Stimulated activated naive CD8-positive, alpha-beta T cell treated with anti-CD3 and anti-CD28 coated beads, Interleukin-15, amount 100 ng/mL, for 72 hours (primary cell): Measurements from ENCODE around the gene KCNN2.

Source experiments
- ATAC-seq: fragments of 150-1000 bp; cut with Tn5 transposase; 2 replicates; pipeline ENCODE4 v1.10.0; 2021; ENCODE audit warnings: mild to moderate bottlenecking, moderate library complexity
- DNase-seq, 2 donors: peaks; one replicate each; pipeline ENCODE4 v3.0.0; 2021 to 2022
- H3K27ac Mint-ChIP-seq, 2 donors: one replicate each; pipeline ENCODE4 v1.8.0; 2022; ENCODE audit warnings: mild to moderate bottlenecking in 2 of 2, mixed read lengths in 2 of 2, moderate library complexity in 2 of 2
- H3K27me3 Mint-ChIP-seq: one replicate; pipeline ENCODE4 v1.8.0; 2022; ENCODE audit warnings: mixed read lengths
- H3K4me1 Mint-ChIP-seq: one replicate; pipeline ENCODE4 v1.8.0; 2022; ENCODE audit warnings: mild to moderate bottlenecking, mixed read lengths
- H3K4me3 Mint-ChIP-seq, 2 donors: one replicate each; pipeline ENCODE4 v1.8.0; 2022; ENCODE audit warnings: mild to moderate bottlenecking in 2 of 2, mixed read lengths in 2 of 2, moderate library complexity in 1 of 2
- H3K9me3 Mint-ChIP-seq, 2 donors: one replicate each; pipeline ENCODE4 v1.8.0; 2022; ENCODE audit warnings: mixed read lengths in 2 of 2

The KCNN2 gene

GRCh38 chr5:114434396-114435219 lies 72.7 kb downstream of the KCNN2 start:
- Mint-ChIP-seq H3K9me3 (no peaks in the 10 kb centered on the region), H3K4me1 (no peaks in the 10 kb centered on the region), H3K4me3 (no peak overlapping the region), H3K27me3 (peaks cover 8% of the 10 kb centered on the region), H3K27ac (no peak overlapping the region)
- no peak for ATAC-seq
- DNase-seq = no peak

GRCh38 chr5:114435220-114435481 lies 73.3 kb downstream of the KCNN2 start:
- Mint-ChIP-seq H3K27ac (no peak overlapping the region), H3K4me1 (no peaks in the 10 kb centered on the region), H3K27me3 (peaks cover 11% of the 10 kb centered on the region), H3K4me3 (no peak overlapping the region), H3K9me3 (no peaks in the 10 kb centered on the region)
- no peak for ATAC-seq
- DNase-seq = no peak

DNA sequence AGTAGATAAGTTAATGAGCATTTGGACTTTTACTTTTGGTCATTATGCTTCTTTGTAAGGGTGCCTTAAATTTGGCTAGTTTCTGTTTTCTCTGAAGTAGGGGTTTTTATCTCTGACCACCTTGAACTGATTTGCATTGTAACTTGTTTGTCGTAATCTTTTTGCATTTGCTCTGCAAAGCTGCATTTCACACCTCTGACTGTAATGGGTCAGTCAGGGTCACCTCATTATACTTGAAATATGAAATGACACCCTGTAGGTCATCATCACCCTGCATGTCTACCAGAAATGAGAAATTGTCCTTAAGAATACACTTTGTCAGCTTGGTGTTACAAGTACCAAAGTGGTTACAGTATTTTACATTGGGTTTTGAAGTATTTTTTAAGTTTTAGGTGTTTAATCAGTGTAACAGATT lies 74.0 kb downstream of the KCNN2 start:
- H3K27me3 Mint-ChIP-seq = peaks cover 14% of the 10 kb centered on the region
- no peak overlapping the region for H3K4me3 Mint-ChIP-seq
- no peak overlapping the region for H3K27ac Mint-ChIP-seq
- no peak for ATAC-seq
- no peak for DNase-seq
- H3K9me3 Mint-ChIP-seq = no peaks in the 10 kb centered on the region
- H3K4me1 Mint-ChIP-seq = no peaks in the 10 kb centered on the region

GRCh38 chr5:114437936-114438335 lies 76.1 kb downstream of the KCNN2 start:
- H3K4me1 Mint-ChIP-seq = no peaks in the 10 kb centered on the region
- H3K27me3 Mint-ChIP-seq = peaks cover 22% of the 10 kb centered on the region
- no peak overlapping the region for H3K4me3 Mint-ChIP-seq
- H3K9me3 Mint-ChIP-seq = no peaks in the 10 kb centered on the region
- ATAC-seq (no peak), DNase-seq (no peak)
- H3K27ac Mint-ChIP-seq = no peak overlapping the region

DNA sequence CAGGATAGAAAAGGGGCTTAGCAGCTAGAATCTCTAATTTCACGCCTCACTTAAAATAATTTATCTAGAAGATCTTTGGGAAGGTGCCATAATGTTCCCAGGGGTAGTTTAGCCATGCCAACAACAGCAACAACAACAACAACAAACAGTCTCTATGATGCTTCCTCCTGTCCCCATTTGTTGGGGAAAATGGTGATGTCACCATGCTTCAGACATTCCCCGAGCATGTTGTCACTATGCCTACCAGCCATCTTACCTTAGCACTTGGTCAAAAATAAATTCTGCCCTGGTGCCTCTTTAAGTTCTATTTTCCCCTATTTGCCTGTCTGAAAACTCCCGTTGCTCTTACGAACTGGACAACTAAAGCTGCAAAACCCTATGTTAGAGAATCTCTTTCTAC lies 76.6 kb downstream of the KCNN2 start:
- DNase-seq = no peak
- no peaks in the 10 kb centered on the region for H3K4me1 Mint-ChIP-seq
- H3K27me3 Mint-ChIP-seq = peaks cover 27% of the 10 kb centered on the region

DNA sequence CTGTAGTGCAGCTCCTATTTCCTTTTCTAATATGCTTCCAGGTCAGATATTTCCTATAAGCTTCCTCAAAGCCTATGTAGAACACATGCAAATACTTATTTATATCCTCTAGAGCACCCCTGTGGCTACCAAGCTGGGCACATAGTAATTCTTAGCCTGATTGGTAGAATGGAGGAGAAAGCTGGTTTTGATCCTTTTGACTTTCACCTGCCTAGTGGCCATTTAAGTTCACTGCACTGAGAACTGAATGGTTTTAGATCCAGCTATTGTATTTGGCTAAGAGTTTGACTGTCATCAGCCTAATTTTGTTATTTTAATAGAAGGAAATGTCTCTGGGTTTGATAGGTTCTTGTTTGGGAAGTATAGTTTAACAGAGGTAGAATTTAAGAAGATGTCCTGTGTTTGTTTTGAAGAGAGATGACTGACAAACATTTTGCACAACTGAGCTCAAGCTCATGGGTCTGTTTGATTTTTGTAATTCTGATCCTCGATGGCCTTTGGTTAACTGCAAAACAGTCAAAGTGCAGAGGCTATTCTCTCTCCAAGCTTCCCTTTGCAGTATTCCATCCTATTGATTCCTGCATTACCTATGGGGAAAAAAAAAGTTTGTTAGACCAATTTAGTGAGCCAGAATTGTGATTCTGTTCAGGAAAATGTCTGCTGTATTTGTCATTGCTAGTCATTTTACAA lies 85.4 kb downstream of the KCNN2 start:
- H3K27ac Mint-ChIP-seq = no peak overlapping the region

More for the DNA sequence above, 76.6 kb downstream of the KCNN2 start:
- ATAC-seq = no peak
- H3K9me3 Mint-ChIP-seq = no peaks in the 10 kb centered on the region
- H3K4me3 Mint-ChIP-seq = no peak overlapping the region
- no peak overlapping the region for H3K27ac Mint-ChIP-seq

DNA sequence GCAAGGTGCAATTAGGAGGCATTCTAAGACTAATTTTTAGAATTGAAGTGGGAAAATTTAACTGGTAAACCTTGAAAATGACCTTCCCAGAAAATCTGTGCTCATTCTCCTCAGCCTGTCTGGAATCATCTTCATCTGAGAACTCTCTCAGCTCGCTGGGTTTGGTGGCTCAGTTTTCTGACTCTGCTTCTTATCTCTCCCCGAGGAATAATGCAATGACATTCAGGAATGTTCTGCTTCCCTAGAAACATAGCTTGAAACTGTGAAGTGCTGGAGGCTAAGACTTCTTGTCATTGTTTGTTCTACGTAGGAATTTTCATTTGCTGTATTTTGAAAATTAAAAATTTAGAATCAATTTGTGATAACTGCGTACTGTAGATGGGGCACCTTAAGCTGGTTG lies 86.6 kb downstream of the KCNN2 start:
- DNase-seq (no peak), ATAC-seq (no peak)
- Mint-ChIP-seq H3K4me3 (no peak overlapping the region), H3K9me3 (no peaks in the 10 kb centered on the region), H3K27ac (no peak overlapping the region), H3K4me1 (peaks cover 8% of the 10 kb centered on the region), H3K27me3 (peaks cover 14% of the 10 kb centered on the region)

More for the DNA sequence above, 85.4 kb downstream of the KCNN2 start:
- Mint-ChIP-seq H3K9me3 (no peaks in the 10 kb centered on the region), H3K27me3 (peaks cover 27% of the 10 kb centered on the region), H3K4me1 (peaks cover 8% of the 10 kb centered on the region), H3K4me3 (no peak overlapping the region)
- DNase-seq (no peak), ATAC-seq (no peak)

GRCh38 chr5:114449860-114450421 lies 88.1 kb downstream of the KCNN2 start:
- H3K27me3 Mint-ChIP-seq = peaks cover 16% of the 10 kb centered on the region
- H3K4me3 Mint-ChIP-seq = no peak overlapping the region
- ATAC-seq (peak; percentile 95), DNase-seq (peak; percentile 40 to 51)
- H3K27ac Mint-ChIP-seq = no peak overlapping the region
- peaks cover 8% of the 10 kb centered on the region for H3K4me1 Mint-ChIP-seq
- H3K9me3 Mint-ChIP-seq = no peaks in the 10 kb centered on the region

DNA sequence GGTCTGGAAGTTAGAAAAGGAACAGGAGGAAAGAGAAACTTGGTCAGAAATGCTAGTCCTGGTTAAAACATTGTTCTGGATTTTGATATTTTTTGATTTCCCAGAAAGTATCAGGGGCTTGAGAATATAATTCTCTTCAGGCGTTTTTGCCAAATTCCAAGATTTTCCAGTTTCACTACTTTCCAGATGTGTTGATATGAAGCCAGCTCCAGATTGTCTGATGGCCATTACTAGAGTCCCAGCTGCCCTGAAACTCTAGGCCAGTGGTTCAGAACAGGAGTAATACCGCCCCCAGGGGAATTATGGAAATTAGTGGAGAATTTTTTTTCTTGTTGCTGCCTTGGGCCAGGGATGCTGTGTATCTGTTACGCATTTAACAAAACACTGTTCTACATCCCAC lies 88.6 kb downstream of the KCNN2 start:
- no peak for DNase-seq

GRCh38 chr5:114458726-114459125 lies 96.9 kb downstream of the KCNN2 start:
- ATAC-seq (no peak), DNase-seq (no peak)
- no peak overlapping the region for H3K4me3 Mint-ChIP-seq
- H3K27me3 Mint-ChIP-seq = peaks cover 2% of the 10 kb centered on the region
- H3K4me1 Mint-ChIP-seq = no peaks in the 10 kb centered on the region
- no peak overlapping the region for H3K27ac Mint-ChIP-seq
- peaks cover 0 to 3% of the 10 kb centered on the region in 2 donors for H3K9me3 Mint-ChIP-seq

More for the DNA sequence above, 88.6 kb downstream of the KCNN2 start:
- Mint-ChIP-seq H3K4me3 (no peak overlapping the region), H3K4me1 (peaks cover 8% of the 10 kb centered on the region), H3K27me3 (peaks cover 16% of the 10 kb centered on the region), H3K9me3 (no peaks in the 10 kb centered on the region), H3K27ac (no peak overlapping the region)
- ATAC-seq = no peak

GRCh38 chr5:114467171-114467570 lies 105.3 kb downstream of the KCNN2 start:
- no peaks in the 10 kb centered on the region for H3K4me1 Mint-ChIP-seq

DNA sequence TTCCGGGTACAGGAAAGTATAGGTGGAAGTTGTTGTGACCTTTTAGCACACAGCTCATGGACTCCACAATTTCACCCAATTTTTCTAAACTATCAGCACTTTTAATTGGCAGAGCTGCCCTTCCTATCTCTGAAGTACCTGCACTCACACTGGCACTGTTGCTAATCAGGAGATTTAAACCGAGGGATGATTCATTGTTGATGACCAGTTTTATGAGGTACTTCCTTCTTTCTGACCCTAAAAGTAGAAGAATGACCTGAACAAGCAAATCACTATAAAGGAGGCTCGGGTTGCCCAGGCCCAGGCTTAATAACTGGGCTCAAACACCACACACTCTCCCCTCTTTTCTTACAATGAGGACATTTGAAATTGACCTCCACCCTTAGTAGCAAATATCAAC lies 105.9 kb downstream of the KCNN2 start:
- no peak for ATAC-seq
- Mint-ChIP-seq H3K27me3 (no peaks in the 10 kb centered on the region), H3K27ac (no peak overlapping the region), H3K4me1 (no peaks in the 10 kb centered on the region), H3K9me3 (peaks cover 0 to 6% of the 10 kb centered on the region in 2 donors), H3K4me3 (no peak overlapping the region)
- DNase-seq = no peak

More at GRCh38 chr5:114467171-114467570, 105.3 kb downstream of the KCNN2 start:
- H3K9me3 Mint-ChIP-seq = peaks cover 0 to 6% of the 10 kb centered on the region in 2 donors
- DNase-seq (no peak), ATAC-seq (no peak)
- no peak overlapping the region for H3K27ac Mint-ChIP-seq
- no peak overlapping the region for H3K4me3 Mint-ChIP-seq
- no peaks in the 10 kb centered on the region for H3K27me3 Mint-ChIP-seq

DNA sequence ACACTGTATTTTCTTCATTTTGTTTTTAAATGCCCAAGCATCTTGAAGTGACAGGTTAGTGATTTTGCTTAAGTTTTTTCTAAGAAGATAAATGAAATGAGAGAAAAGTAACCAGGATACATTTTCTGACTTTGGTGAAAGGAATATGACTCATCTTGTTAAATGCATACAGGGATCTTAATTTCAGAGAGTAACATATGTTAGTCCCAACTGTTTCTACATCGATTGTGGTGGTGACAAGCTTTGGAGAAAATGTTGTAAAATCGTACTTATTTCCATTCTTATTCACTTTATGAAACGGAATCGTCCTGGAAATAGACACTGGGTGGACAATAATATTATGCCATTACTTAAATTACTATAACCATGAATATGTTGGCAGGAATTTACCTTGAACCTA lies 107.5 kb downstream of the KCNN2 start:
- H3K27ac Mint-ChIP-seq = no peak overlapping the region
- H3K27me3 Mint-ChIP-seq = no peaks in the 10 kb centered on the region
- ATAC-seq (no peak), DNase-seq (no peak)
- H3K4me3 Mint-ChIP-seq = no peak overlapping the region
- no peaks in the 10 kb centered on the region for H3K9me3 Mint-ChIP-seq
- H3K4me1 Mint-ChIP-seq = no peaks in the 10 kb centered on the region

DNA sequence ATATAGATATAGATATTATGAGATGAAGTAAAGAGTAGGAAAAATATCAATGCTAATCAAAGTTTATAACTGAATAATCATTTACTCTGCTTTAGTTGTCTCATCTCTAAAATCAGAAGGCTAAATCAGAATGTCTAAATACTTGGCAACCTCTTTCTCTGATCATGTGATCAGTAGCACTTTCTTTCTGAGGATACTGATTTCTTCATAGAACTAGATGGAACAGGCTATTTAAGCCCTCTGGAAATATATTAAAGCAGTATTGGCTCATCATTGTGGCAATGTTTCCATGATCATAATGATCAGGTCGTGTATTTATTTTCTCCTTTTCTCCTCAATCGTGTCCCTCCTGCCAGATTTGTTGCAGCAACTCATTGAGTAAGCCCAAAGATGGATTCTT lies 109.7 kb downstream of the KCNN2 start:
- Mint-ChIP-seq H3K9me3 (no peaks in the 10 kb centered on the region), H3K27ac (no peak overlapping the region), H3K4me3 (no peak overlapping the region), H3K27me3 (no peaks in the 10 kb centered on the region), H3K4me1 (no peaks in the 10 kb centered on the region)
- no peak for DNase-seq
- no peak for ATAC-seq

DNA sequence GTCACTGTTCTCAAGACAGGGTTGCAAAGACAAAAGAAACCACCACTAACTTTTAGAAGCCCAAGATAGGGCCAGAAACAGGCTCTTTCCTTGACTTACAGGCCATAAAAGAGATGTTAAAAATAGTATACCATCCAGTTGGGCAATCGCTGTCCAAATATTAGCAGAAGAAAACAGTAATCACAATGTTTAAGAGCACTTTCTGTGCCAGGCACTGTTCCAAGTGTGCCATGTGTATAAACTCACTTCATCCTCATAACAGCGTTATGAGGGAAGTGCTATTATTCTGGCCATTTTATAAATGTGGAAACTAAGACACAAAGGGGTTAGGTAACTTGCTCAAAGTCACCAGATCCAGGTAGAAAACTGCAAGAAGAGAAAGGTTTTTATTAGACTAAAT lies 111.7 kb downstream of the KCNN2 start:
- DNase-seq = no peak
- H3K9me3 Mint-ChIP-seq = peaks cover 0 to 8% of the 10 kb centered on the region in 2 donors
- no peaks in the 10 kb centered on the region for H3K4me1 Mint-ChIP-seq
- no peak overlapping the region for H3K4me3 Mint-ChIP-seq
- no peak for ATAC-seq
- no peak overlapping the region for H3K27ac Mint-ChIP-seq
- no peaks in the 10 kb centered on the region for H3K27me3 Mint-ChIP-seq

DNA sequence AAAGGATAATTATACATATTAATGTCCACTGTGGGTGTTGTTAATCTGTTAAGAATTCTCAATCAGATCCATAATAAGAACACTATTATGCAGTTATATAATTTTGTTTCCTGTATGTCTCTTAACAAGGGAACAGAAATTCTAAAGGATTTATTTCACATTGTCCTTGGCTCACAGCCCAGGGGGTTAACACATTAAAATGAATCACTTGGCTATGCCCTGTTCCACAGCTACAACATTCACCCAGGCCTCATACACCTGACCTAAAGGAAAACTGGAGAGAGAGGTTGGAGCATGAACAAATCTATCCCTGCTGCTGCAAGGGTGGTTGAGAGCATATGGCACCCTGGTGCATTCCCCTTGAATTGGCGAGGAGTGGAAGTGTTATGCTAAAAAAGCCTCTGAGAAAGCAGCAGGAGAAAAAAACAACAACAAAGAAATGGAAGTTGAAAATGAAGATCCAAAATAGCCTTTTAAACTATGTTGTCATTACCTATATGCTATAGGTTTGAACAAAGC lies 116.0 kb downstream of the KCNN2 start:
- DNase-seq (no peak), ATAC-seq (no peak)
- no peaks in the 10 kb centered on the region for H3K4me1 Mint-ChIP-seq
- H3K27ac Mint-ChIP-seq = no peak overlapping the region
- peaks cover 10 to 34% of the 10 kb centered on the region in 2 donors for H3K9me3 Mint-ChIP-seq
- no peak overlapping the region for H3K4me3 Mint-ChIP-seq
- H3K27me3 Mint-ChIP-seq = no peaks in the 10 kb centered on the region
